GM19397 (cell line): Measurements from ENCODE around the gene GPR39.

Experiments
- ATAC-seq: cut with Tn5 transposase; IDR thresholded peaks from one replicate; pipeline ENCODE4 v1.9.1; 2021; ENCODE audit warnings: mild to moderate bottlenecking, moderate library complexity; ENCODE audit not compliant: unreplicated experiment

Gene GPR39

DNA sequence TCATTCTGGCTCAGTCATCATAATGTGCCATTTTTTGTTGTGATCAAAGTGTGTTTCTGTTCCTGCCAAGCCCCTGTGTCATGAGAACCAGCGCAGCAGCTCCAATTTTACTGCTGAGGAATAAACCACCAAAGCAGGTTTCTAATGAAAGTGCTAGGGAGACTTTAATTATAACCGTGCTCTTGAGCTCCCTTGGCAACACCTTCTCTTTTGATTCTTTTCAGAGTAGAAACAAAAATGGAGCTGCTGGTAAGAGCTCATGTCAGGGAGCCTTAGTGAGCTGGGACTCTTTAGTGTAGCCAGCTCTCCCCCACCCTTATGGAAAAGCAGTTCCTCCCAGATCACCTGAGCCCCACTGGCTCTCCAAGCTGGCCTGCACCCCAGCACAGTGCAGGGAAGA is 179.1 kb downstream of the GPR39 start:
- ATAC-seq: no peak

DNA sequence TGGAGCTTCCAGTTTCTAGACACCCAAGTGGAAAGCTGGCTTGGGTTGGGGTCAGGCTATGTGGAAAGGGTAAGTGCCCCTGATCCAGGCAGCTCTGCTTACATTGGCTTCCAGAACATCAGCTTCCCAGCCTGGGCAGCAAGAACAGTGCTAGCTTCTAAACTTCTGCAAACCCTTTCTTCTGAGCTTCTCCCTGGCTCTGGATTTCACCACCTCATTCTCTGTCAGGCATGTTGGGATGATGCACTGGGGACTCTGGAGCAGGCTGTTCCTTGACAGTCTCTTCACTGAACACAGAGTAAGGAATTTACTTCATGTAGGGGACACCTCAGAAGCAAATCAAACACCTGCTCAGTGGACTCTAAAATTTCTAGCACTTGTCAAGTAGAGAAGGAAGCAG is 180.6 kb downstream of the GPR39 start:
- ATAC-seq: no peak

DNA sequence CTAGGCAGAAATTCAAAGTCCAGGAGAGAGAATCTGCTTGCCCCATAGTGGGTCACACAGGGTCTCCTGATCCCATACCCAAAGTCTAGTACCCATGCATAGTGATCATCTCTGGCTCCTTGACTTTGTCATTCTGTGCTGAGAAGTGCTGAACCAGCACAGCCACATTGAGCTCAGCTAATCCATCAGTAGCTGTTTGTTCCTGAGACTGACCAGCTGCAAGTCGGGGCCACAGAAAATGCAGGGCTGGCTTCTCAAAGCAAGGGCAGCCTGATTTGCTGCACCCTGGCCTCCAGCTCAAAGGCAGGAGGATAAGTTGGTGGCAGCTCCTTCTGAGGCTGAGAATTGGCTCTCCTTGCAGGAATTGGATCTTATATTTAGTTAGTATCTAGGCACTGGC is 181.2 kb downstream of the GPR39 start:
- no peak for ATAC-seq

DNA sequence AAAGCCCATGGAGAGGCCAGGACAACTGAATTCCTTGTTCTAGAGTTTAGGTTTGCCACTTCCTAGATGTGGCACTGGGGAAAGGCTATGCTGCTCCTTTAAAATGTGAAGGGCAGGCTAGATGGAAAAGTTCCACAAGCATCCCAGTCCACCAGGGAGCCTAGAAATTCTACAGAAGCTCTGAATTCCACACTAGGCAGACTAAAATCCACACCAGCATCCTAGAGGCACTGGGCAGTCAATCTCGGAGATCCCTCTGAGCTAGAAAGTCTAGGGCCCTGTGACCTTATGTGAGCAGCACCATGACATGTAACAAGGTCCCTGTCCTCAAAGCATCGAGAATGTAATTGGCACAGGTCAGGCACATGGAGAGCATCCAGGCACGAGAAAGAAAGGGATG is 181.9 kb downstream of the GPR39 start:
- ATAC-seq: no peak

DNA sequence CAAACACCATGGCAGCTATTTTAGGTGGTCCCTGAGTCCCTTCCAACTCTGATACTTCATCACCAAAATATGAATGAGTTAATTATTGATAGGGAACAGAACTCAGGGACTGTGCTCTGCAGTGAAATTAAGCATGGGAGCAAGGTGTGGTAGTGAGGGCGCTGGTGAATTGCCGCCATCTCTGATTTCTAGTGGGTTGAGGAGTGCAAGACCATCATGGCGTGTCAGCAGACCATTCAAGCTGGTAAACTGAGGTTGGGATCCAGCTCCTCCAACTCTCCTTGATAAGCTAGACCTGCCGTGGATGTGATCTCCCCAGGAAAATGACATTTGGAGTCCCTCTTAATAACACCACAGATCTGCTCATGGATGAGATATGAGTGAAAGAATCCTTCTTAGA is 183.0 kb downstream of the GPR39 start:
- ATAC-seq: no peak

DNA sequence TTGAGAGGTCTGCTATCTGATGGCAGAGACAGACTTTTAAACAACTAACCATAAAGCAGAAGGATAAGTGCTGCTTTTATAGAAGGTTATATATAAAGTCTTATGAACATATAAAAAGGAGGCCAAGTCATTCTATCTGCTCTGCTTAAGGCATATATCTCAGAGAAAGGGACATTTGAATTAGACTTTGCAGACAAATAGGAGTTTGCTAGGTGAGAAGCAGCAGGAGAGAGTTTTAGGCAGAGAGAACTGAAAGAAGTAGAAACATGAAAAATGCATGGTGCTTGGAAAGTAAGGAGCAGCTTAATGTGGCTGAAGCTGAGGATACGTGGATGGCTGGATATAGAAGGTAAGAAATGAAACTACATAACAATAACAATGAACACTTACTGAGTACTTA is 188.0 kb downstream of the GPR39 start:
- no peak for ATAC-seq

DNA sequence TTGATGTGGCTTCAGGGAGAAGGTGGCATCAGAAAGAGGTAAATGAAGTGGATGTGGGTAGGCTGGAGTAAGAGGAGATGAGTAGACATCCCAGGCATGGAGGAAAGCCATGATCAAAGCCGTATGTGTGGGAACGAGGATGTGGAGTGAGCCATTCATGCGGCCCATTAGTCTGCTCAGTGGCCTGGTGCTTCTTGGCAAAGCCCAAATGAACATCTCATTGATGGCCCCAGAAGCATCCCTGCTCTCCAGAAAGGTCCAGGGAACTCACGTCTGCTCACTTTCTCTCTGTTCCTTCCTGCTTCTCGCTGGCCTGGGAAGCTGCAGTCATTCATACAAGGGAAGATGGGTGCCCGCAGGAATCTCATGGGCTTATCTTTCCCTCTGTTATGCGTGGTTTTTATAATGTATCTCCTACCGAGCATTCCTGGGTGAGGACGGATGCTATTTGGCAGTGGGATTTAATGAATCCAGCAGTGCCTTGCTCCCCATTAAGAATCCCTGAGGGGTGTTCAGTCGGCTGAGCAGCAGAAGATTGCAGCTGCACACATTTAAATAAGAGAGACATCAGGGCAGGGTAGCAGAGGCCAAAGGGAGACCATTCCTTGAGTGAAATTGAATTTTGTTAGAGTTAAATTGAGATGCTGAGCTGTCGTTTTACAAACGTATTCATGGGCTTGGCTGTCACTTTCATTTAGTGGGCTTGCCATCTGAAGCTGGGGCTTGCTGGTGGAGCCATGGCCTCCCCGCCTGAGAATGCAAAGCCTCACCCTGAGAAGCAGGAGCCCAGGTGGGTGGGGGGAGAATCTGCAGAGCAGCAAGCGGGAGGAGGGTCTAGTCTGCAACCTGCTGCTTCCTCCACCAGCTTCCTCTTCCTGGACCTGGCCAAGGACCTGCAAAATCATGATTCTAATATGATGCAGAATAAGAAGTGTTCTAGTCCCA is 188.9 kb downstream of the GPR39 start:
- ATAC-seq: no peak

DNA sequence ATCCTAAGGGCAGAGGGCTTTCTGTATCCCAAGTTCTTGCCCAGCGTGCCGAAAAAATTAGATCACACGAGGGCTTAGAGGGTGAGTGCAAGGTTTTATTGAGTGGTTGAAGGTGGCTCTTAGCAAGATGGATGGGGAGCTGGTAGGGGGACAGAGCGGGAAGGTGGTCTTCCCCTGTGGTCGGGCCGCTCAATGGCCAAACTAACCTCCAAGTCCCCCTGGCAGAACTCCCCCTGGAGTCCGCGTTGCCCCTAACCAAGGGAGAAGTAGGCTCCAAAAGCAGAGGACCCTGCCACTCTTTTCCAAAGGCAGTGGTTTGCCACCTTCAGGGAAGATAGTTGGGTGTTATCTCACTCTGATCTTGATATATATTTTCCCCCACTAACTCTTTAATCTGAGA is 190.0 kb downstream of the GPR39 start:
- no peak for ATAC-seq

DNA sequence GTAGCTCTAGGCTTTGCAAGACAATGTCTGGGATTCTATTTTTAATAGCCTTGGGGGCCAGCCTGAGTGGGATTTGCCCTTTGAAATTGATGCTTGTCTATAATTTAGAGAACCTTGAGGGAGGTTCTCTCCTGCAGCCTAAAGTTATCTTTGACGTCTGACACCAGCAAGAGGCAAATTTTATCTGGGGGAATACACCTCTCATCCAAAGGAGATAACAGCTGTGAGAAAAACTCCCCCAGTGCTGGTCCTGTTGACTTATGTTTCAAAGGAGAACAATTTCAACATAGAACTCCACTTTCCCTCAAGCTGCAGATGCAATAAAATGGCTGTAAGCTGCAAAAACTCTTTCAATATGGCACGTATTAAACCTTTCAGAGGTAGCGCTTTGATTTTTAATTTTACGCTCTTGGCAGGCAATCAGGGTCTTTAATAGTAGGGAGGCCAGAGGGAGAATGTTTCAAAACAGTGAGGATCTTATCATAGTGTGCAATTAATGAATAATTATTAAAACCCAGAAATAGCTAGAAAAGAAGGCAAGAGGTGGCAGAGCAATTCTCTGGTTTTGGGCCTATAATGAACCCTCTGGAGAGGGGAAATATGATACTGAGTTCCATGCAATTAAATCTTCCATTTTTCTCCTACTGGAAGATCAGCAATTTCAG is 191.0 kb downstream of the GPR39 start:
- ATAC-seq: no peak

DNA sequence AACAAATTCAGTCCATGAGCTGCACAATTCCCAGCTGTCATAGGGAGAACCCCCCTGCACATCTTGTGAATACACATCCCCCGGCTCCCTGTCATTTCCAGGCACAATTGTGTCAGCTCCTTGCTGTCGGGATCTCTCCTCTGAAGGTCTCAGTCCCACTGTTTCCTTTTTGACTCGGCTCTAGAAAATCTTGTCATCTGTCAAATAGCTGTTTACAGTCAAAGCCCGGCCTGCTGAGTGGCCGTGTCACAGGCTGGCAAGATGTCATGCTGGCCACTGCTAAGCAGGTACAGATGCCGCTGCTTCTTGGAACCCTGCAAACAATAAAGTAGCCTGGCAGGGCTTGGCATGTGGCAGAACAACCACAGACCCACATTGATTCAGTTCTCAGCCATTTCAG is 191.7 kb downstream of the GPR39 start:
- ATAC-seq: no peak

DNA sequence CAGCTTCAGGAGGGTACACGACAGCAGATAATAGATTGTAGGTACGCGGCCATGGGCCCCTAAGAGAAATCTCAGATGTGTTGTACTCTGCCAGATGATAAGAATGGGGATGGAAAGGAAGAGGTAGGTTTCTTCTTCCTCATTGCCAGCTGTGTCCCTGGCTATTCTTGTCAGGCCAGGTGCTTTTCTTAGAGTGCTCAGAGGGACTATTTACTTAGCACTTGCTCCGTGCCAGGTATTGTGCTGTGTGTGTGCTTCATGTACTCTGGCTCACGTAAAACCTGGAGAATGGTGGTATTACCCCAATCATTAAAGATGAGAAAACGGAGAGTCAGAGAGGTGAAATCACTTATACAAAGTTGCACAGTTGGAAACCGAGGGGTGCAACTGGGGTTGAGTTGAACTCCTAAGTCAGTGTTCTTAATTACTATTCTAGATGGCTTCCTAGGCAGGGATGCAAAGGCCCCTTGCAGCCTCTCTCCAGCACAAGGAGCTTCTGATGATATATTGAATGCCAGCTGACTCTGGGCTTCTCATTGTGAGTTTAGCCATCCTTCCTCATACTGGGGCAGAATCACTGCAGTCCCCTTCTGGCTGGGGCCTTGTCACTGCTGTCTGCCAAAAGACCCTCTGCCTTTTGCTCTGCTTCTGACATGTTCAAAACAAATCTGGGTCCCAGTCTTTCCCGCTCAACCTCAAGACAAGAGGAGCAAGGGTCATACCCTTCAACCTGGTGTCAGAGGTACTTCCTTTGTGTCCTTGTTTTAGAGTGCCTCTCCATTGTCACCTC is 192.7 kb downstream of the GPR39 start:
- no peak for ATAC-seq

DNA sequence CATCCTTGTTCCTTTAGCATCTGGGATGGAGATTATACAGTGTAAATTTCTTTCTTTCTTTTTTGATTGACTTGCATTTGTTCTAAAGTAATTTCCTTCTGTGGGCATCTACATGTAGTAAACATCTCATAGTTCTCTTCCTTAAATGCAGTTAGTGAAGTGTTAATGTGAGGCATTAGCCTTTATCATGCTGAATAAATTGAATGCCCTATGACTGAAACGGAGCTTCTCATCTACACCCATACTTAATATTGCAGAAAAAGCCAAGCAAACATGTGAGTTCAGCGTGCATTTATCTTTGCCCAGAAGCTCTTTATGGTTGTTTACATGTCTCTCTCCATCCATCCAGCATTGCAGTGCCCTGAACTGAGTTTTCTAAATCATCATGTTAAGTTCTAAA is 195.1 kb downstream of the GPR39 start:
- no peak for ATAC-seq

DNA sequence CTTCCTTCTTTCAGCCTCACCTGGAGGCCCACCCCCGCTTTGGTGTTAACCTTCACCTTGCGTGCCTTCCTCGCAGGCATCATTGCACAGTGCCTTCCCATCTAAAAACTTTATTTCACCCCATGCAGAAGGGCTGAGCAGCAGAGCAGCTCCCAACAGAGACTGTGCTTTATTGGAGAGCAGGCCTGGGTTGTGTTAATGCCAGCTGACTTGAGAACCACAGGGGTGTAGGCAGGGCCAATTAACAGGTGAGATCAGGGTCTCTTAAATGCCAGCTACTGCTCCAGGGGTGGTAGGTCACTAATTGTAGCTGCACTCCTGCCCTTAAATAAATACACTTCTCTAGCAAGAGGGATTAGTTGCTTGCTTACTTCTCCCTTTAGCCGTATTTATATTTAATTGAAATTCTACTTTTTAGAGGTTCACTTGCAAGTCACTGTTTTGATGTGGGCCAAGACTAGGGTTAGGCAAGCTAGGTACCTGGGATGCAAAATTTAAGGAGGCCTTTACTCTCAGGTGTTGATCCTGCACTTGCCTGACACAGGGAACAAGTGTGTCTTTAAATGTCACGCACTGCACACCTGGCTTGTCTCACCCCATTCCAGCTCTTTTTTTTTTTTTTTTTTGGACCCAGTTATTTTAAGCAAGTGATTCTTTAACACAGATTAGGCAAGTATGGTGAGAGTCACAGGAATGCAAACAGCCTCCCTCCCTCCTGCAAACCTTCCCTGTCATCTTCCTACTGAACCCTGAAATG is 198.9 kb downstream of the GPR39 start:
- ATAC-seq: no peak

DNA sequence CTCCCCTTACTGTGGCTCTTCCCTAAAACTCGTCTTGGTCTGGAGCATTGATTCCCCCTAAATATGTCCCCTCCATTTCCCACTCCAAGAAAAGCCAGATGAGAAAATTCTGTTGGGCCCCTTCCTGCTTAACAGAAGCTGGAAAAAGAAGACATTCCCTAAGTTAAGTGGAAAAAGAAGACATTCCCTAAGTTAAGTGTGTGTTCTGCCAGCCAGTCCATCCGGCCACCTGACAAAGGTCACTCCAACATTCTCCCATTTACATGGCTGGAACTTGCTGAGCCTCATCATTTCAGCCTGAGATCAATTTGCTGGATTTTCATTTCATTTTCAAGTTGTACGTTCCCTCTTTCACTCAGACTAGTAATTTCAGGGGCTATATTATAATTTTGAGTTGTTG is 201.4 kb downstream of the GPR39 start:
- ATAC-seq: no peak

DNA sequence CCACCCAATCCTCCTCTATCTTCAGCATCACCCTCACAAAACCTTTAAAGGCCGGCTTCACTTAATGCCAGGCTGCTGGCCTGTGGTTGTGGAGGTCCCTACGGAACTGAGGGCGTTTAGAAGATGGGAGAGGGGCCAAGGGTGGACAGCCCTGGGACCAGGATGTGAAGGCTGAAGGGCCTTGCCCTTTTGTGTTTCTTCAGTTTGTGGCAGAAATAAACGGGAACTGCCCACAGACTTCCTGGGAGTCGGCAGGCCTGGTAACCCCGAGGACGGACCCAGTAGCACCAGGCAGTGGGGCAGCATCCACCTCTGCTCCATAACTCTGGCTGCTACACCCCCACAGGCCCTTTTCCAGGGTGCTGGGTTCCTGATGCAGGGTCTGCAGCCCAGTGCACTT is 202.1 kb downstream of the GPR39 start:
- no peak for ATAC-seq

DNA sequence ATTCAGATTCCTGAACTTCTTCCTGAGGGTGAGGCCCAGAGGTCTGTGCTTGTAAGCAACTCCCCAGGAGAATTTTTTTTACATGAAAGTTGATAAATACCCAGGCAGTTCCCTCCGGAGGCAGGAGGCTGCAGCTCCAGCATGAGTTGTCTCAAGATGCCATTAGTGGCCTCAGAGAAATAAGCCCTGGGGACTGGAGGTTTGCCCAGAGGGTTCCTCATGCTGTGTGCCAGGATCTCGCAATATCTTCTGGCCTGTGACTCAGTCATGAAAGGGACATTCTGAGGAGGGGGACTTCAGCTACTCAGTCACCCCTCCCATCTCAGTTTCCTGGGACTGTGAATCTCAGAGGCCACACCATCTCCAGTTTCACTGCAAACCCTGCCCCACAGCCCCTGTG is 203.5 kb downstream of the GPR39 start:
- ATAC-seq: no peak

DNA sequence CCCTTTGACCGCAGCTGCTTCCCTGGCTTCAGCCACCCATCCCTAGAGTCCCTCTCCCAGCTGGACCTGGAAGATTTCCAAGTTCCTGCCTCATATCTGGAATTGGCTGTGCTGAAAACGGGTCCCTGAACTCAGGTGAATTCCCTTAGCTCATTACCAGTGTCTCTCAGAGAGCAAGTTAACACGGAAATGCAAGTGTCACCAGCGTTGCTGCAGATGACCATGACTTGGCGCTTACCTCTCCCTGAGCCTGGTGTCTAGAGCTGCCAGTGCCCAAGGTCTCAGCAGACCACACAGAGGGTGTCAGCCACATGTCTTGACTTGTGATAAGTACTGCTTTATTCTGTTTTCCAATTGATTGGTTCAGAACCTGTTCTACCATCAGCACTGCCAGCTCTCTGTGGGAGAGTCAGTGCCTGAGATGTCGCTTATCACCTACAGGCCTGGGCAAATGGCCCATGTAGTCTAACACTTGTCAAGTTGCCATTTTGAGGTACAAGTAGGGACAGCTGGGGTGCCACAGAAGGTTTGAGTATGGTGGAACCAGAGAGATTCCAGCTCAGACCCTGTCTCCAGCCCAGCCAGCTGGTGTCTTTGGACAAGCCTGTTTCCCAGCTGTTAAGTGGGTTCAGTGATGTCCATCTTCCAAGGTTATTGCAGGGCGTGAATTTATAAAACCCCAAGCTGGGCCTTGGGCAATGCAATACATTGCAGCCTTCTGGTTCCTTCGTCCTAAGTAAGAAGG is 204.7 kb downstream of the GPR39 start:
- no peak for ATAC-seq

DNA sequence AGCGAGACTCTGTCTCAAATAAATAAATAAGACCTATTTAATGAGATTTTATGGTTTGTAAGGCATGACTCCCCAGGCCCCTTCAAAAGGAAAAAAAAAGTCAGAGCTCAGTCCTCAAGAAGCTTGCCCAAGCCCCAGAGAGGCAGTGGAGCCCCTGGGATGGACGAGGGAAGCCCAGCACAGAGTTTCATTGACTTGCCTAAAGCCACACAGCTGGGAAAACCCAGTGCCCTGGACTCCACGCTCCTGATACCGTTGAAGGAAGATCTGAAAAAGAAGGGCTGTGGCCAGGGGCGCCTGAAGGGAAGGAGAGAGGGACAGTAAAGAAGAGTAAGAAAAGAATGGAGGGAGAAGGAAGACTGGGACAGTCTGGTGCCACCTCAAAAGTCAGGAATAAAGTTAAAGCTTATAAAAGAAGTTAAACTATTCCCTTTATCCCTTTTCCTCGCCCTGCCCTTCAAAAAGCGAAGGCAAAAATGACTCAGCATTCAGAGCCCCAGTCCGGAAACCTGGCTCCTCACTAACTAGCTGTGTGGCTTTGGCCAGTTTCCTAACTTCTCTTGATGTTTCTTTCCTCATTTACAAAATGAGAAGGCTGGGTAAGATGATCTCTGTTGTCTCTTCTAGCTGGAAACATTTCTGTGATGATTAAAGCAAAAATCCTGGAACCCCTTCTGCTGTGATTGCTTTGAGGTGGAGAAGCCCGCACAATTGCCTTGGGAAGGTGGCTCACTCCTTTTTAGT is 206.7 kb downstream of the GPR39 start:
- no peak for ATAC-seq

DNA sequence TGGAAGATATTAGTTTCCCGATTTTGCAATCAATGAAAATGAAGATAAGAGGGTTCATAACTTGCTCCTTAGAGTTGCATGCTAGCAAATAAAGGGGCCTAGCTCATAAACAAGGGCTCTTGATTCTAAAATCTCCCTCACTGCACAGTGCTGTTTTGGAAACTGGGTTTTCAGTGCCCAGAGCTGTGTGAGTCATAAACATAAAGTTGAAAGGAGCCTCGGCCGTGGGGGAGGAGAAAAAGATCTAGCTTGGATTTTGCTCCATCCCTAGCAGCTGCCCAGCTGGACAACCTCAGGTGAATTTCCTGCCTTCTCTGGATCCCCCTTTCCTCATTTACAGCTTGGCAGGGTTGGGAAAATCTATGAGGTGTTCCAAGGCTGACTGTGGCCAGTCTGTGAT is 210.9 kb downstream of the GPR39 start:
- ATAC-seq: no peak
